ENCODE data around the gene PPEF2.
"Not testable (repeated sequence)": the region's sequence is repeated elsewhere in the genome, so short reads cannot be mapped to it uniquely, and the experiment has no call there.

PPEF2 gene, protein sequence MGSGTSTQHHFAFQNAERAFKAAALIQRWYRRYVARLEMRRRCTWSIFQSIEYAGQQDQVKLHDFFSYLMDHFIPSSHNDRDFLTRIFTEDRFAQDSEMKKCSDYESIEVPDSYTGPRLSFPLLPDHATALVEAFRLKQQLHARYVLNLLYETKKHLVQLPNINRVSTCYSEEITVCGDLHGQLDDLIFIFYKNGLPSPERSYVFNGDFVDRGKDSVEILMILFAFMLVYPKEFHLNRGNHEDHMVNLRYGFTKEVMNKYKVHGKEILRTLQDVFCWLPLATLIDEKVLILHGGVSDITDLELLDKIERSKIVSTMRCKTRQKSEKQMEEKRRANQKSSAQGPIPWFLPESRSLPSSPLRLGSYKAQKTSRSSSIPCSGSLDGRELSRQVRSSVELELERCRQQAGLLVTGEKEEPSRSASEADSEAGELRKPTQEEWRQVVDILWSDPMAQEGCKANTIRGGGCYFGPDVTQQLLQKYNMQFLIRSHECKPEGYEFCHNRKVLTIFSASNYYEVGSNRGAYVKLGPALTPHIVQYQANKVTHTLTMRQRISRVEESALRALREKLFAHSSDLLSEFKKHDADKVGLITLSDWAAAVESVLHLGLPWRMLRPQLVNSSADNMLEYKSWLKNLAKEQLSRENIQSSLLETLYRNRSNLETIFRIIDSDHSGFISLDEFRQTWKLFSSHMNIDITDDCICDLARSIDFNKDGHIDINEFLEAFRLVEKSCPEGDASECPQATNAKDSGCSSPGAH

GRCh38 chr4:75902352-75902751 is at the start of gene PPEF2:
PPEF2 (minus strand) TSS chr4:75902452; CDS start chr4:75896325, 6,127 bp downstream.
- DNase-seq, result no peak

- DNase-seq, result no peak
Observed at GRCh38 chr4:75950213-75950815, 48.1 kb upstream of the PPEF2 start.

DNA sequence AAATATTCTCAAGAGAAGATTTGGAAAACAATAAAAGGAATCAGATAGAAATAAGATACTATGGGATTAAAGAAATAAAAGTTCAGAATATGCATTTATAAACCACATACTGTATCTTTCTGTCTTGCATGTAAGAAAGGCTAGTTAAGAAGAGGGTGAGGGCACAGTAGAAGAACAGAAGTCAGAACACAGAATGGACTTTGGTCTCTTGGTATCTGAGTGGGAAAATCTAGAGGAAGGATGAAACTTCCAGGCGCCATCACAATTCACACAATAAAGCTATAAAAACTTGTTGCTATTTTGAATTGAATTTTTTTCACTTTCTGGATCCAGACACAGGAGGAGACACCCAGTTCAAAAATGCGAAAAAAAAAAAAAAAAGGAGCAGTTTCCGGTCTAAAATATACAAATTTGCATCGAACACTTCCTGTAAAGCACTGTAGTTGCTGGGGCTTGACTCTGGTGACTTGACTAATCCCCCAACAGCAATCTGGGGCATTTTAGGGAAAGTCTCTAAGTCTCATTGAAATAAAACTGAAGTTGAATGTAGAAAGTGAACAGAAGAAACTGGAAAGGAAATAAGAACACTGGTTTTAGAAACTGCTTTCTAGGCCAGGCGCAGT is 46.7 kb upstream of the PPEF2 start:
- DNase-seq, result no peak

DNA sequence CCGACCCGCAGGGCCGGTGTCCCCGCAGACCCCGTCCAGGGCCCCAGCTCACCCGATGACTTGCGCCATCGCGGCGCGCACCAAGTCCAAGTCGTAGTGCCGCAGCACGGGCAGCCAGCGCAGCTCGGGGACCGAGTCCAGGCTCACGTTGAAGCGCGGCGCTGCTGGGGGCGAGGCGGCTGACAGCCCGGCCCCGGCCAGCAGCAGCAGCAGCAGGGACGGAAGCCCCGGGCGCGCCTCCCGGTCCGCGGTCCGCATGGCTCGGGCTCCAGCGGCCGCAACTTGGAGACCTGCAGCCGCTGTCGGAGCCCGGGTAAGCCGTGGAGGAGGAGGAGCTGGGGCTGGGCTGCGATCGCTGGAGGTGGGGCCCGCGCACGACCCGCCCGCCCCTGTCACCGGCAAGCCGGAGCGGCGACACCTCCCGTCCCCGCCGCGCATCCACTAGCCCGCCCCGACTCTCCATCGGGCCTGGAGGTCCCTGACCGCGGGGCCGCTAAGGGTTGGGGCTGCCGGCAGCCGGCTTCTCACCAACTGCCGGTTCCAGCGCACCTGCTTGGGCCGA is 38.5 kb upstream of the PPEF2 start, which contains the start of gene NAAA:
TSS of gene NAAA (minus strand) at position 322 of the 562 bp plus-strand sequence. CDS start at position 258, 64 bp downstream.
- peak; percentile 78 for DNase-seq

GRCh38 chr4:75939890-75940691 is 37.8 kb upstream of the PPEF2 start:
- peak; percentile 29 for DNase-seq

DNA sequence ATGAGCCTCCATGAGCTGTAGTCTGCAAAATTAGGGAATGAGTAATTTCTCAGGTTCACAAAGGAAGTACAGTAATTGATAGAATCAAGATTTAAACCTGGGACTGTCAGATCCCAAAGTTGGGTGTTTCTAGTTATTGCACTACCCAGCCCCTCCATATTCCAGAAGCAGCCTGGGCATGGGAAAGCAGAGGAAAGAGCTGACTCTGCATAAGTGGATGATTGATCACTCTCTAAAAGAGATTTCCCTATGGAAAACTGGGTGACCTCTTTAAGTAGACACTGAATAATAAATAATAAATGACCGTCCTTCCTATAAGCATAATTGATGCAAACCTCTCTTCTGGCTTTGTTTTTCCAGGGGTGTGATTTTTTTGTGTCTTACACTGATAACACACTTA is 33.4 kb upstream of the PPEF2 start:
- DNase-seq, result no peak

DNA sequence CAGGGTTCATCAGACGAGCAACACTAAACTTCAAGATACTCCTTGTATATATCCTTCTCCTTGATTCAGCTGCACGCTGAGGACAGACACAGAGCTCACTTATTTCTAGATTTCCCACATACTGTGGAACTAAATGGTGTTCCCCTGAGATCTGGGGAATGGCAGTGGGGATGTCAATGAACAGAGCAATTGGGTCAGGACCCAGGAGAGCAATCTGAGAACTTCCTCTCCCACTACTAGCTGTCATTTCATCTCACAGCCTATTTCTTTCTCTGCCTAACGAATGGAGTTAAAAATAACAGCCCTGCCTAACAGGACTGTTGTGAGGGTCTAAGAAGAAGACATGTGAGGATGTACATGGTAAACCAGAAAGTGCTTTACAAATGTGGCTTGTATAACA is 27.9 kb upstream of the PPEF2 start:
- DNase-seq, result no peak

DNA sequence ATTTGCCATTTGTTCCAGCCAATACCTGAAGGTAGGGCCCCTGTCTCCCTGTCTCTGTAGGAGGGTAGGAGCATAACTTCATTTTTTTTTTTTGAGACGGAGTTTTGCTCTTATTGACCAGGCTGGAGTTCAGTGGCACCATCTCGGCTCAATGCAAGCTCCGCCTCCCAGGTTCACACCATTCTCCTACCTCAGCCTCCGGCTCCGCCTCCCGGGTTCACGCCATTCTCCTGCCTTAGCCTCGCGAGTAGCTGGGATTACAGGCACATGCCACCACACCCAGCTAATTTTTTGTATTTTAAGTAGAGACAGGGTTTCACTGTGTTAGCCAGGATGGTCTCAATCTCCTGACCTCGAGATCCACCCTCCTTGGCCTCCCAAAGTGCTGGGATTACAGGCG is 22.7 kb upstream of the PPEF2 start:
- DNase-seq, result not testable (repeated sequence)

DNA sequence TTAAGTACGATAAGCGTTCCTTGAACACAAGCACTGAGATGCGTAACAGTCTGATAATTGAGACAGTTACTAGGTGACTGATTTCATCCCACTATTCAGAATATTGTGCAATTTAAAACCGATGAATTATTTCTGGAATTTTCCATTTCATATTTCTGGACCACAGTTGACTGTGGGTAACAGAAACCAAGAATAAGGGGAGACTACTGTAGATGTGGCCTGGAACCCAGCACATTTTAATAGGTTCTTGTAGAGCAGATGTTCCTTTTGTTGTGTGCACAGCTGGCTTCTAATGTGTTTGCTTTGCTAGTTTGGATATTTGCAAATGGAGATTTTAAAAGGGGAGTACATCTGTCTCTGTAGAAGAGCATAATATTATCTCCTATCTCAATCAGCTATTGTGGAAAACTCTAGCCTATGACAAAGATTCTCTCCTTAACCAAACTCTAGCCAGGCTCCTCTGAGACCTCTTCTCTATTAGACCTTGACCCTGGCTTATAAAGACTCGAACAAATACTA is 22.1 kb upstream of the PPEF2 start:
- DNase-seq, result no peak

DNA sequence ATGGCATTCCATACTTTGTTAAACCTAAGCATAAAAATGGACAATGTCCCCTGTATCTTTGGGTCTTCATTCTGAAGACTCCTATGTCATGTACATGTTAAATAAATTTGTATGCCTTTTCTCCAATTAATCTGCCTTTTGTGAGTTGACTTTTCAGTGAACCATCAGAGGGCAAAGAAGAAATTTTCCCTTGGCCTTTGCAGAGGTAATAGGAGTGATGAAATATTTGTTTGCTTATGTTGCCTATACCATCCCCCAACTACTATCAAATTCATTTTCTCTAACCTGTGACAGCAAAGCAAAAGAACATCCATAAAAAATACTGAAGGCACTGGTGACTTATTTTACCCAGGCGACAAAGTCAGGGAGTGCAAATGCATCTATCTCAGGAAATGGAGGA is 20.3 kb upstream of the PPEF2 start:
- DNase-seq, result no peak

- no peak for DNase-seq
Observed at GRCh38 chr4:75921910-75922309, 19.7 kb upstream of the PPEF2 start.

DNA sequence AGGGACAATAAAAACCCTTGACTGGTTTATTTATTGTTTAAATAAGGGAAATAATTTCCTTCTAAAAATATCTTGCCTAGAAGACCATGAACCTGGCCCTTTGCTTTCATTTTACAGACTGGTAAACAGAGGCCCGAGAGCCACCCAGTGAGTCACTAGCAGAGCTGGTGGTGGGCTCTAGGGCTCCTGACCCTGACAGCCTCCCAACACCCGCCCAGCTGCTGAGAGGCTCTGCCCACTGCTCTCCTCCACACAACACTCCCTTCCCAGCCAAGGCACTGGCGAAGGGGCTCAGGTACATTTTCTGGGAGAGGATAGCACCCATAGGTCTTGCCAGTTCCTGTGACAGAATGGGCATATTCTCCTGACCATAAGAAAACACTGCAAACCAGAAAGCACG is 18.1 kb upstream of the PPEF2 start:
- DNase-seq, result no peak

GRCh38 chr4:75919920-75920319 is 17.7 kb upstream of the PPEF2 start:
- DNase-seq, result no peak

DNA sequence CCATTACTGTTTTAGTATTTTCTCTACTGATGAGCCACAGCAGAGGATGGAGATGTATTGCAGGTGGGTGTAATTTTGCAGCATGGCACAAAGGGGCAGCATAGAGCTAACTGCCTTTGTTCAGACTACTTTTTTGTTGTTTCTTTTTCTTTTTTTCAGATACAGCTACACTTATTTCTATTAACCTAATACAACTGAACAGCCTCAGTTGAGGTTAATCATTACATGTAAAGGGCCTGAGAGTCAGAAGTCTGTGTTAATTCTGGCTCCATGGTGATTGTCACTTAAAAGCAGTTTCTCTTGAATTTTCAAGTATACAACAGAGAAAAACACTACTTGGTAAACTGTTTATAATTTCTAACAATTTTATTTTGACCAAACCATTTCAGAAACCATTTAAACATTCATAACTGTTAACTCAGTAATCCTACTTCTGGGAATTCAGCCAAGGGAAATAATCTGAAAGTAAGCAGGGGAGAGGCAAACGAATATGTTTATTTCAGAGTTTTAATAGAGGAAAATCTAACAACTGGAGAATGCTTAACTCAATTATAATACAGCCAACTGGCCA is 13.9 kb upstream of the PPEF2 start:
- peak; percentile 1 for DNase-seq

DNA sequence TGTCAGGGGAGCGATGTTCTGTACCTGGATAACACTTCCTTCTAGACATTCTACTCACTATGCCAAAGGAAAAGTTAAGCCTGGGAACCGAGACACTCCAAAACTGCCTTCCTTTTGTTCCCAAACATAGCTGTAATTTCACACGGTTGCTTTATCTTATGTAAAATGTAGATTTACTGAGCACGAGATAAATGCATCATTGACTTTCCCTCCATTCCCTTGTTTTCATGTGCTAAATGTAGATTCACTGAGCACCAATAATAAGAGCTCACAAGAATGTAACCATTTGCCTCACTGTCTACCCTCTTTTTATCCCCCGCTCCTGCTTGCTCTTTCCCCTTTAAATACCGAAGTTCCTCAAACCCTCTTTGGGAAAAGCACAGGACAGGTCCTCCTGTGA is 10.7 kb upstream of the PPEF2 start:
- DNase-seq, result no peak

- not testable (repeated sequence) for DNase-seq
Observed at GRCh38 chr4:75910831-75911230, 8.6 kb upstream of the PPEF2 start.

DNA sequence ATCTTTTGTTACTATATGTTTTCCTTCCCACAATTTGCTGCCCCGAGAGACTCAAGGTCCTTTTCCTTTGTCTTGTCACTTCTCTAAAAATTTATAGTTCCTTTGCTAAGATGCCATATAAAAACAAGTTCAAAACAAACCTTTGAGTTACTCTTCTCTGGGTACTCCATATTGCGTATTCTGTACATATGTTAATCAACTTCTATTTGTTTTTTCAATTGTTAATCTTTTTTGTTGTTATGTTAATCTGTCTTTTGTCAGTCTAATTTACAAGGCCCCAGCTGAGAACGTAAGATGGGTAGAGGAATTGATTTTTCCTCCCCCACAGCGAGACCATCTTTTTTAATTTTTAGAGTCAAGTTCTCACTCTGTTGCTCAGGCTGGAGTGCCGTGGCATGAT is 7.2 kb upstream of the PPEF2 start:
- DNase-seq, result no peak

DNA sequence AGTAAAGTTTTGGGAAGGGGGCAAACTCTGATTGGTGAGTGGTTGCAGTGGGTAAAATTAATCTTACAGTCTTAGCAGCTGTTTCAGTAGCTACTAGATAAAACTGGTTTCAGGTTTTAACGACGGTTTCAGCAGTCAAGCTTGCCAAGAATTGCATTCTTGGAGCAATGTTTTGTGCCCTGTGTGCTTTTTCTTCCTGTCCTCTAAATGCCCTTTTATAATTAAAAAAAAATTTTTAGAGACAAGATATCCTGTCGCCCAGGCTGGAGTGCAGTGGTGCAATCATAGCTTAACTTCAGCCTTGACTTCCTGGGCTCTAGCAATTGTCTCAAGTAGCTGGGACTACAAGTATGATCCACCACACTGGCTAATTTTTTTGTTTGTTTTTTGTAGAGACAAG is 6.3 kb upstream of the PPEF2 start:
- no peak for DNase-seq

DNA sequence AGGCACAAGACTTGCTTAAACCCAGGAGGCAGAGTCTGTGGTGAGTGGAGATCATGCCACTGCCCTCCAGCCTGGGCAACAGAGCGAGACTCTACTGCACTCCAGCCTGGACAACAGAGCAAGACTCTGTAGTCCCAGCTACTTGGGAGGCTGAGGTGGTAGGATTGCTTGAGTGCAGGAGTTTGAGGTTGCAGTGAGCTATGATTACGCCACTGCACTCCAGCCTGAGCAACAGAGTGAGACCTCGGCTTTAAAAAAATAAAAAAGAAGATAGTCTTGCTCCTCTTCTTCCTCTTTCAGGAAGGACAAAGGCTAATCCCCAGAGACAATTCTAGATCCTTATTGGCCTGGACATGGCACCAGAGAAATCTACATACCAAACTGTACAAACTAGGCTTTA is 5.7 kb upstream of the PPEF2 start:
- DNase-seq, result no peak

DNA sequence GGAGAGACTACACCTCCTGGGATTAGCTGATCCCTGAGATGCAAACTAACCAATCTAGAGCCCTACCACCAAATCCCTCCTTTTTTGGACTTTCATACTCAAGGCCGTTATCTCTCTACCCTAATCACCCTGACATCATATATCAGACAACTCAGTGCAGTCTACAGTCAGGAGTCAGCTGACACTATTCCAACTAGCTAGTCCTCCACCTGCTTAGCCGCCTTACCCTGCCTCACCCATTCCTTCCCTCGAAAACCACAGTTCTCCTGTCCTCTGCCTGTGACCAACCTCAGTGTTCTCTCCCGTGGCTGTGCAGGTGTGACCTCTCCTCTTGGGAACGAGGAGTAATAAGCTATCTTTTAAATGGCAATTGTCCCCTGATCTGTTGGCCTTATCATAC is 1.8 kb upstream of the PPEF2 start:
- no peak for DNase-seq

DNA sequence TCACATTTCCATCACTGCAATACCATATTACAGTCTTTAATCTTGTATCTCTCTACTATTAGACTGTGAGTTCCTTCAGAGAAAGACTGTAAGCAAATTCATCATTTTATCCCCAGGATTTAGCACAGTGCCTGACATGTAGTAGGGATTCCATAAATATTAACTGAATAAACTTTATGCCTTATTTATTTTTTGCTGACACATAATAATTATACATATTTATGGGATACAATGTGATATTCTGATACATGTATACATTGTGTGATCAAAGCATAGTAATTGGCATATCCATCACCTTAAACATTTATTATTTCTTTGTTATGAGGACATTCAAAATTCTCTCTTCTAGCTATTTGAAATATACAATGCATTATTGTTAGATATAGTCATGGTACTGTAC is 3.7 kb downstream of the PPEF2 start:
- DNase-seq, result no peak

Measured in GDM1 (cell line).